ENCODE results near the gene CRYBG1. TPM values are rescaled to one million over a fixed set of nuclear protein-coding genes. Genes with fewer than 3 reads are reported as not detected.

CRYBG1 gene
- total and polyA plus RNA-seq, 2 of the 13 experiments (the other 11 are each of a cell fraction or from before 2014, with no cell fraction given) = 10.1 to 21.9 TPM

- intact Hi-C loops (cut with micrococcal nuclease; ENCODE audit: unreplicated experiment) = no loop called here
- in situ Hi-C loops (cut with HindIII; ENCODE audit: extremely low pct_ligation_motif_present, low pct_unique_long_range_greater_than_20kb) = loop anchor here (25.0 kb wide), 1 partner anchor 662 kb away; no protein-coding TSS in a partner anchor
- ATAC-seq (peak; percentile 61; the same call in 2 of the 3 replicates), DNase-seq (ENCODE audit: low spot score) (no peak), FAIRE-seq (no peak)
- CTCF ChIA-PET (ENCODE audit: low intra/inter-chr PET ratio, low total read pairs) = no interaction called here
- BruUV-seq (replicated peaks) = TSS peak; percentile 70
- no peaks in the 10 kb centered on the region for H4K20me1 ChIP-seq (ENCODE audit: insufficient read depth, low read length)
- H3K9ac ChIP-seq (ENCODE audit: insufficient read depth, low read depth, low read length) = peak overlapping the region; percentile 82
- under 1% methylated on average over 6 of the region's 9 CpGs for WGBS (ENCODE audit: low lambda C conversion rate)
- H2AFZ ChIP-seq (ENCODE audit: low read length) = peak overlapping the region; percentile 49
- H3K4me3 ChIP-seq (replicated peaks in 1 of 3; ENCODE audit: insufficient read depth in 1 of 3, low read depth in 2 of 3, low read length in 3 of 3) = peak overlapping the region; percentile 85 to 95 (median 89)
- peak overlapping the region; percentile 94 for H3K27ac ChIP-seq (ENCODE audit: extremely low read length, insufficient read depth, low read length)
- H3K9me3 ChIP-seq (ENCODE audit: low read length) = no peaks in the 10 kb centered on the region
- peaks cover 0 to 21% of the 10 kb centered on the region in 2 experiments; a peak in 3 of 5 replicates for H3K27me3 ChIP-seq (ENCODE audit: control insufficient read depth in 1 of 2, insufficient read depth in 2 of 2, low read length in 2 of 2)
- POLR2A ChIA-PET = interaction anchor here (1.1 to 1.9 kb wide), 5 partner anchors 9 to 62 kb away, joined by 6 to 15 read pairs (median 7); no protein-coding TSS in a partner anchor
- peaks cover 26% of the 10 kb centered on the region for H3K4me1 ChIP-seq (ENCODE audit: insufficient read depth, low read length)
- TF ChIP-seq ZBTB7A (CRISPR knock-in tag; IDR thresholded peaks at IDR 0.05) (no peak), HMG20A (CRISPR knock-in tag; IDR thresholded peaks at IDR 0.05; ENCODE audit: borderline replicate concordance) (peak; percentile 3; the same call in 1 of the 2 replicates), CHD4 (IDR thresholded peaks at IDR 0.05; ENCODE audit: borderline replicate concordance, low read length) (no peak), ZNF382 (CRISPR knock-in tag; IDR thresholded peaks at IDR 0.05; ENCODE audit: borderline replicate concordance) (no peak), ZNF841 (CRISPR knock-in tag; IDR thresholded peaks at IDR 0.05; ENCODE audit: borderline replicate concordance) (no peak), ZNF503 (CRISPR knock-in tag; IDR thresholded peaks at IDR 0.05) (no peak), TBX2 (CRISPR knock-in tag; IDR thresholded peaks at IDR 0.05; ENCODE audit: borderline replicate concordance) (no peak)
- peak overlapping the region; percentile 86 for H3K4me2 ChIP-seq (ENCODE audit: low read depth, low read length)
- H3K79me2 ChIP-seq (ENCODE audit: insufficient read depth, low read length) = peaks cover 47% of the 10 kb centered on the region
- no peaks in the 10 kb centered on the region for H3K36me3 ChIP-seq (replicated peaks in 1 of 2; ENCODE audit: control insufficient read depth in 1 of 2, insufficient read depth in 2 of 2, low read length in 2 of 2)
These were observed 35.7 kb upstream of the CRYBG1 start for GRCh38 chr6:106324726-106325335.
